ENCODE measurements around the gene IRAK3.

IRAK3 gene

DNA sequence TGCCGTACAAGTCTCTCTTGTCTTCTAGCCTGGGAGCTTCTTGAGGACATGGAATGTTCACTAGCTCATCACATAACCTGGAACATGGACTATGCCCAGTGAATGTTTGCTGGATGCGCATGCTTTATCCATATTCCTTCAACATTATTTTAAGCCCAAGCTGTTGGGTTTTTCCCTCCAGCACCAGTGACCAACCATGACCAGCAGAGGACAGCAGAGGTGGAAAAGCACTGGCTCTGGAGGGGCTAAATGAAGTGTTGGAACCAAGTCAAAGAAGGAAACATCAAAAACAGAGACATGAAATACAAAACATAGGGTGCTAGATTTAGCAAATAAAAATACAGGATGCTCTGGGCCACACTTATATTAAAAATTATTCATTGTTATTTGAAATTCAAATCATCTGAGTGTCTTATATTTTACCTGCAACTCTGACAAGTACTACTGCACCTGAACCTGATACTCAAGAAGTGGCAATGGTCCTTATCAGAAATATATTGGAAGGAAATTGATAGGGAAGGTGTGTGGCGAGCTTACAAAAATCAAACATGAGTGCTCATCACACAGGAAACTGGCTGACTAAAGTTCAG is 90.2 kb downstream of the IRAK3 start:
- TF ChIP-seq, protein P1, sequence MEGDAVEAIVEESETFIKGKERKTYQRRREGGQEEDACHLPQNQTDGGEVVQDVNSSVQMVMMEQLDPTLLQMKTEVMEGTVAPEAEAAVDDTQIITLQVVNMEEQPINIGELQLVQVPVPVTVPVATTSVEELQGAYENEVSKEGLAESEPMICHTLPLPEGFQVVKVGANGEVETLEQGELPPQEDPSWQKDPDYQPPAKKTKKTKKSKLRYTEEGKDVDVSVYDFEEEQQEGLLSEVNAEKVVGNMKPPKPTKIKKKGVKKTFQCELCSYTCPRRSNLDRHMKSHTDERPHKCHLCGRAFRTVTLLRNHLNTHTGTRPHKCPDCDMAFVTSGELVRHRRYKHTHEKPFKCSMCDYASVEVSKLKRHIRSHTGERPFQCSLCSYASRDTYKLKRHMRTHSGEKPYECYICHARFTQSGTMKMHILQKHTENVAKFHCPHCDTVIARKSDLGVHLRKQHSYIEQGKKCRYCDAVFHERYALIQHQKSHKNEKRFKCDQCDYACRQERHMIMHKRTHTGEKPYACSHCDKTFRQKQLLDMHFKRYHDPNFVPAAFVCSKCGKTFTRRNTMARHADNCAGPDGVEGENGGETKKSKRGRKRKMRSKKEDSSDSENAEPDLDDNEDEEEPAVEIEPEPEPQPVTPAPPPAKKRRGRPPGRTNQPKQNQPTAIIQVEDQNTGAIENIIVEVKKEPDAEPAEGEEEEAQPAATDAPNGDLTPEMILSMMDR (IDR thresholded peaks at IDR 0.05; ENCODE audit: insufficient read depth, missing control alignments): peak; percentile 41
- DNase-seq (ENCODE audit: insufficient read length, low spot score) (no peak), FAIRE-seq (no peak)

GRCh38 chr12:66280561-66280960 is 91.5 kb downstream of the IRAK3 start:
- FAIRE-seq (no peak), DNase-seq (ENCODE audit: insufficient read length, low spot score) (no peak)
- TF ChIP-seq, protein P1 (IDR thresholded peaks at IDR 0.05; ENCODE audit: insufficient read depth, missing control alignments): no peak

GRCh38 chr12:66282244-66282643 is 93.2 kb downstream of the IRAK3 start:
- DNase-seq (ENCODE audit: insufficient read length, low spot score) (no peak), FAIRE-seq (no peak)
- TF ChIP-seq, protein P1 (IDR thresholded peaks at IDR 0.05; ENCODE audit: insufficient read depth, missing control alignments): no peak

DNA sequence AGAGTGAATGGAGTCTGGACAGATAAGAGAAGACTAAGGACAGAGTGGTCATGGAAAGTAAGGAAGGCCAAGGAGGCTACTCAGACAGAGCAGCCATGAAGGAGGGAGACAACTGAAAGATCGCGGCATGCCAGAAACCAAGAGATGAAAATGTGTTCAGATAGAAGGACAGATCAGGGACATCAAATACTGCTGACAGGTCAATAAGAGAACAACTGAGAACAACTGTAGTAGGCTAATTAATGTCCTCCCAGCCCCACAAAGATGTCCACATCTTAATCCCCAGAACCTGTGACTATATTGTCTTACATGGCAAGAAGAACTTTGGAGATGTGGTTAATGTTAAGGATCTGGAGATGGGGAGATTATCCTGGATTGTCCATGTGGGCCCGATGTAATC is 98.3 kb downstream of the IRAK3 start:
- no peak for DNase-seq (ENCODE audit: insufficient read length, low spot score)
- no peak for FAIRE-seq
- TF ChIP-seq, protein P1 (IDR thresholded peaks at IDR 0.05; ENCODE audit: insufficient read depth, missing control alignments): no peak

GRCh38 chr12:66288121-66288520 is 99.1 kb downstream of the IRAK3 start:
- FAIRE-seq (no peak), DNase-seq (ENCODE audit: insufficient read length, low spot score) (no peak)
- TF ChIP-seq, protein P1 (IDR thresholded peaks at IDR 0.05; ENCODE audit: insufficient read depth, missing control alignments): no peak

DNA sequence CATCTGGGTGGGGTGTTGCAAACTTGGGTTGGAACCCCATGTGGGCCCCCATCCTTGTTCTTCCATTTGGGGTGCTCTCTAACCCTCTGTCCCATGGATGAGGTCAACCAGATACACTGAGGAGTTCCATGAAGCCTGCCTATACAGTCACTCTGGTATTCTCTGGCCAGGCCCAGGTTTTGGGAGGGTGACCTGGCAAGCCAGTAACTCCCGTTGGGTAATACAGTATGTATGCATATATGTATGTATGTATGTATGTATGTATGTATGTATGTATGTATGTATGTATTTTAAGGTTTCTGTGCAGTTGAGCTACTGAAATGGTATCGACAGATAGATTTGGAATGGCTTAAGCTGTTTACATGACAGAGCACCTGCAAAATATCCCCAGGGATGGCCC is 100.5 kb downstream of the IRAK3 start:
- TF ChIP-seq, protein P1 (IDR thresholded peaks at IDR 0.05; ENCODE audit: insufficient read depth, missing control alignments): no peak
- FAIRE-seq (no peak), DNase-seq (ENCODE audit: insufficient read length, low spot score) (no peak)

- FAIRE-seq: no peak
- DNase-seq (ENCODE audit: insufficient read length, low spot score): no peak
Measured at GRCh38 chr12:66290716-66291200, 101.7 kb downstream of the IRAK3 start.

More at GRCh38 chr12:66290716-66291200, 101.7 kb downstream of the IRAK3 start:
- TF ChIP-seq, protein P1 (IDR thresholded peaks at IDR 0.05; ENCODE audit: insufficient read depth, missing control alignments): no peak

All from D721Med (cell line).